PC-9 (cell line): ENCODE data around the gene PCDHGC3. TPM values are rescaled to one million over a fixed set of nuclear protein-coding genes. Genes with fewer than 3 reads are reported as not detected.

Experiments
- BruUV-seq: library from RNA; stranded (reverse); fragments of 400-500 nt; replicated peaks from 2 replicates; lab custom pipeline; 2021; lab: Mats Ljungman, UMichigan
- CTCF ChIA-PET: fragments of 300-600 bp; sonication (Branson Sonifier 250); formaldehyde crosslinking; loops from one replicate; lab custom pipeline; 2022; ENCODE audit warnings: antibody characterized with exemption; lab: Charles Lee
- POLR2A ChIA-PET: fragments of 300-600 bp; sonication (Branson Sonifier 250); formaldehyde crosslinking; loops from one replicate; lab custom pipeline; 2022; ENCODE audit warnings: antibody characterized with exemption; ENCODE audit not compliant: unreplicated experiment; lab: Charles Lee
- DNase-seq, 2 experiments: peaks; one replicate each; pipeline versions ENCODE4 v3.0.0 to v3.0.0-alpha.2; 2015 to 2022; ENCODE audit warnings: mixed read lengths in 1 of 2
- H2AFZ ChIP-seq: fragments of 200-600 bp; sonication (generic); 2 replicates; pipeline ENCODE4 v1.8.1; 2017; ENCODE audit warnings: antibody characterized with exemption
- H3F3A ChIP-seq: fragments of 200-600 bp; sonication (generic); 2 replicates; pipeline ENCODE4 v1.8.1; 2017; ENCODE audit warnings: antibody characterized with exemption, mild to moderate bottlenecking, low read depth; ENCODE audit not compliant: insufficient read depth
- H3K27ac ChIP-seq: fragments of 200-600 bp; sonication (generic); 2 replicates; pipeline ENCODE4 v1.6.1; 2016; ENCODE audit warnings: mixed run types
- H3K27me3 ChIP-seq: fragments of 200-600 bp; sonication (generic); 2 replicates; pipeline ENCODE4 v1.6.1; 2016; ENCODE audit warnings: low read depth, mixed run types; ENCODE audit not compliant: insufficient read depth
- H3K36me3 ChIP-seq: fragments of 200-600 bp; sonication (generic); 2 replicates; pipeline ENCODE4 v1.6.1; 2016; ENCODE audit warnings: low read depth, mixed run types
- H3K4me1 ChIP-seq: fragments of 200-600 bp; sonication (generic); replicated peaks from 2 replicates; pipeline ENCODE4 v1.6.1; 2016; ENCODE audit warnings: mixed run types; ENCODE audit not compliant: insufficient read depth
- H3K4me2 ChIP-seq: fragments of 200-600 bp; sonication (generic); 2 replicates; pipeline ENCODE4 v1.6.1; 2017; ENCODE audit warnings: mixed run types
- H3K4me3 ChIP-seq: fragments of 200-600 bp; sonication (generic); 2 replicates; pipeline ENCODE4 v1.6.1; 2016; ENCODE audit warnings: mixed run types
- H3K79me2 ChIP-seq: fragments of 200-600 bp; sonication (generic); 2 replicates; pipeline ENCODE4 v1.6.1; 2017; ENCODE audit warnings: low read depth, mixed run types
- H3K9me2 ChIP-seq: fragments of 200-600 bp; sonication (generic); 2 replicates; pipeline ENCODE4 v1.8.1; 2017; ENCODE audit warnings: mild to moderate bottlenecking; ENCODE audit not compliant: insufficient read depth
- H3K9me3 ChIP-seq: fragments of 200-600 bp; sonication (generic); 2 replicates; pipeline ENCODE4 v1.8.1; 2016; ENCODE audit warnings: low read depth; ENCODE audit not compliant: insufficient read depth
- H4K20me1 ChIP-seq: fragments of 200-600 bp; sonication (generic); 2 replicates; pipeline ENCODE4 v1.8.1; 2017; ENCODE audit not compliant: insufficient read depth
- EZH2 ChIP-seq: fragments of 200-600 bp; sonication (generic); IDR thresholded peaks from 2 replicates; pipeline ENCODE4 v1.8.0; 2017; ENCODE audit warnings: antibody characterized with exemption, low read depth
- intact Hi-C: fragments of 100-400 bp; cut with micrococcal nuclease; formaldehyde crosslinking; loops from one replicate; pipeline ENCODE4 v1.10.0; 2022; ENCODE audit not compliant: unreplicated experiment
- total RNA-seq: library from RNA; stranded (reverse); gene quantifications from 2 replicates; pipeline ENCODE4 v1.2.3, GENCODE V29; 2021
- TF ChIP-seq, protein P1 (sequence below): fragments of 200-600 bp; sonication (generic); conservative IDR thresholded peaks from 2 replicates; pipeline ENCODE4 v1.6.1; 2017; ENCODE audit warnings: mixed run types, antibody characterized with exemption, mild to moderate bottlenecking, moderate library complexity

Gene PCDHGC3
- total RNA-seq, 1 experiment from 2014 or later, result 0.50 TPM

DNA sequence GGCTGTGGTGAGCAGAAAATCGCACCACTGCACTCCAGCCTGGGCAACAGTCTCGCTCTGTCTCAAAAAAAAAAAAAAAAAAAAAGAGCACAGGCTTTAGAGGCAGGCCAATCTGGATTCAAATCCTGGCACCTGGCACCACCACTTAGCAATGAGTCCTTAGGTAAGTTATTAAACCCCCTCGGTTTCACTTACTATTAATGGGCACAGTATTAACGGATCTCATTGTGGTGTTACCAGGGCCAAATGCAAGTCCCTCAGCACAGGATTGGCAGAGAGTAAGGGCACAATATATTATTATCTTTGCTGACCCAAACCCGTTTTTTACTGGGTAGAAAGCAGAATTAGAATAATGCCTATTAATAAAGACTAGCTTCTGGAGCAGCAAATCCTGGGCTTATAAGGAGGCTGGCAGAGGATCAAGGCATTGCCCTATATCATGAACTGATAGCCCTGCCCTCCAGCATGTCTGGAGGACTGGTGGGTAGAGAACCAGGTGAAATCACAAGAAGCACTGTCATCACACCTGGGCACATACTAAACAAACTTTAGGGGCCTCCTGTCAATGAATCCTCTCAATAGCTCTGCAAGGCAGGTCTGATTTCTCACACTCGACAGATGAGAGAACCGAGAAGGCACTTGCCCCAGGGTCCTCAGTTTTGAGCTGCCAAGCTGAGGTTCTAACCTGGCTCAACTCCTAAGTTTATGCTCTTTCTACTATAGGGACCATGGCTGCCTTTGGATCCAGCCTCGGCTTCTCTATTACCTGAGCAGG, 30.8 kb downstream of the PCDHGC3 start:
- H3F3A ChIP-seq, result peaks cover 16% of the 10 kb centered on the region; the same call in 1 of the 2 replicates
- no peak overlapping the region for H3K4me3 ChIP-seq
- ChIA-PET POLR2A (no interaction called here), CTCF (interaction anchor here (0.7 kb wide), 1 partner anchor 63 kb away, joined by 11 read pairs; no protein-coding TSS in a partner anchor)
- H4K20me1 ChIP-seq, result no peaks in the 10 kb centered on the region
- no peaks in the 10 kb centered on the region for H3K79me2 ChIP-seq
- H3K27me3 ChIP-seq, result no peaks in the 10 kb centered on the region
- no TSS peak for BruUV-seq
- no peaks in the 10 kb centered on the region for H3K36me3 ChIP-seq
- TF ChIP-seq EZH2, result no peak
- TF ChIP-seq, protein P1, sequence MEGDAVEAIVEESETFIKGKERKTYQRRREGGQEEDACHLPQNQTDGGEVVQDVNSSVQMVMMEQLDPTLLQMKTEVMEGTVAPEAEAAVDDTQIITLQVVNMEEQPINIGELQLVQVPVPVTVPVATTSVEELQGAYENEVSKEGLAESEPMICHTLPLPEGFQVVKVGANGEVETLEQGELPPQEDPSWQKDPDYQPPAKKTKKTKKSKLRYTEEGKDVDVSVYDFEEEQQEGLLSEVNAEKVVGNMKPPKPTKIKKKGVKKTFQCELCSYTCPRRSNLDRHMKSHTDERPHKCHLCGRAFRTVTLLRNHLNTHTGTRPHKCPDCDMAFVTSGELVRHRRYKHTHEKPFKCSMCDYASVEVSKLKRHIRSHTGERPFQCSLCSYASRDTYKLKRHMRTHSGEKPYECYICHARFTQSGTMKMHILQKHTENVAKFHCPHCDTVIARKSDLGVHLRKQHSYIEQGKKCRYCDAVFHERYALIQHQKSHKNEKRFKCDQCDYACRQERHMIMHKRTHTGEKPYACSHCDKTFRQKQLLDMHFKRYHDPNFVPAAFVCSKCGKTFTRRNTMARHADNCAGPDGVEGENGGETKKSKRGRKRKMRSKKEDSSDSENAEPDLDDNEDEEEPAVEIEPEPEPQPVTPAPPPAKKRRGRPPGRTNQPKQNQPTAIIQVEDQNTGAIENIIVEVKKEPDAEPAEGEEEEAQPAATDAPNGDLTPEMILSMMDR, result no peak
- H3K9me2 ChIP-seq, result no peaks in the 10 kb centered on the region
- H3K4me2 ChIP-seq, result no peak overlapping the region
- peaks cover 18% of the 10 kb centered on the region for H3K4me1 ChIP-seq
- intact Hi-C loops, result no loop called here
- no peak for DNase-seq
- H2AFZ ChIP-seq, result no peak overlapping the region
- no peaks in the 10 kb centered on the region for H3K9me3 ChIP-seq
- H3K27ac ChIP-seq, result no peak overlapping the region

DNA sequence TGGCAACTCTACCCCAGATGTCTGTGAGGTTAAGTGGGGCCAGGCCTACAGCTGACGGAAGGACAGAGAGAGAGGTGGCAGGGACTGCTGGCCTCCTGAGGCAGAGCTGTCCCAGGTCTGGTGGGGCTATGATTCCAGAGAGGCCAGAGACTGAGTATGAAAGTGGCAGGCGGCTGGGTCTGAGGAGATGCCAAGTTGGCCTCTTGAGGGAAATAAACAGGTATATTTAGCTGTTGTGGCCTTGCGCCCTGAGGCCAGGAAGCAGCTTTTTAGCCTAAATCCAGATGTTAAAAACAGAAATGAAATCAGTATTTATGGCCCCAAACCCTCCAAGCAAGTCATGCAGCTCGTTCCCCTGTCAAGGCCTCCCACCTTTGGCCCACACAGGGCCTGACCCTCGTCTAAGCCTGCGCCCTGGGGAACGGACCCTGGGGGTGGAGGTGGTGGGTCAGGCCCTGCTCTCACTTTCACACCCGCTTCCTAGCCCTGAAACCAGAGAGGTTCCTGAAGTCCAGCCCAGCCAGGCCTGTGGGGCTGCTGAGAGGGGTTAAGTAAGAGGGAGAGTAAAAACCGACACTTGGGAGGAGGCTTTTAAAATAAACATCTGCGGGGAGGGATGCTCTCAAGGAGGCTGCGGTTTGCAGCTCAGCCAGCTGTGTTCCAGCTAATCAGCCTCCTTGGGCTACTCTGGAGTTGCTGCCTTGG, 31.8 kb downstream of the PCDHGC3 start:
- Histone ChIP-seq H3K36me3 (no peaks in the 10 kb centered on the region), H2AFZ (no peak overlapping the region), H4K20me1 (no peaks in the 10 kb centered on the region), H3K4me2 (no peak overlapping the region), H3K27ac (no peak overlapping the region), H3K79me2 (no peaks in the 10 kb centered on the region), H3K27me3 (no peaks in the 10 kb centered on the region), H3K9me2 (no peaks in the 10 kb centered on the region), H3K4me1 (peaks cover 18% of the 10 kb centered on the region), H3K9me3 (no peaks in the 10 kb centered on the region), H3F3A (peaks cover 16% of the 10 kb centered on the region; the same call in 1 of the 2 replicates), H3K4me3 (no peak overlapping the region)
- no peak for TF ChIP-seq EZH2
- no TSS peak for BruUV-seq
- intact Hi-C loops, result no loop called here
- ChIA-PET CTCF (no interaction called here), POLR2A (no interaction called here)
- DNase-seq, result no peak

DNA sequence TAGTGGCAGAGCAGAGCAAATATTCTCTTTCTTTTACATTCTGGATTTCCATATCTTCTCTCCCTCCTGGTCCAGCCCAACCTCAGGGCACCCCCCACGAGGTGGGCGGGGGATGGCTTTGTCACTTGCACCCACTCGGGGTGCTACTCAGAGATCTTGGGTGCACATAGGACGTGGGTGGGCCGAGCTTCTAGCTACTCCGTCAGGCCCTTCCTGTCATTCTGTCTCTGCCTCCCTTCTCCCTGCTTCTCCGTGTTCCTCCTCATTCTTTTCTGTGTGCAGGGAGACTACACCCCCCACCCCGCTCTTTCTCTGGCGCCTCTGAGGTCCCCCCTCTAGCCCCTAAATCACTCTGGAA, 32.7 kb downstream of the PCDHGC3 start:
- H3K9me3 ChIP-seq, result no peaks in the 10 kb centered on the region
- H3K27ac ChIP-seq, result peak overlapping the region; percentile 72
- POLR2A ChIA-PET, result no interaction called here
- H3K9me2 ChIP-seq, result no peaks in the 10 kb centered on the region
- peak overlapping the region; percentile 79 for H3K4me2 ChIP-seq
- no TSS peak for BruUV-seq
- TF ChIP-seq, protein P1, result no peak
- TF ChIP-seq EZH2, result no peak
- H3K4me1 ChIP-seq, result peaks cover 18% of the 10 kb centered on the region
- H3K27me3 ChIP-seq, result no peaks in the 10 kb centered on the region
- no peaks in the 10 kb centered on the region for H3K36me3 ChIP-seq
- H2AFZ ChIP-seq, result 0 out of 2 replicates have a peak overlapping the region, but pooled peaks have one; percentile 65
- CTCF ChIA-PET, result no interaction called here
- H3K4me3 ChIP-seq, result peak overlapping the region; percentile 44; the same call in 1 of the 2 replicates
- no peak for DNase-seq
- no peaks in the 10 kb centered on the region for H3K79me2 ChIP-seq
- H3F3A ChIP-seq, result peaks cover 16% of the 10 kb centered on the region; the same call in 1 of the 2 replicates
- intact Hi-C loops, result no loop called here
- no peaks in the 10 kb centered on the region for H4K20me1 ChIP-seq
